ENCODE data around the gene QSER1. TPM values are rescaled to one million over a fixed set of nuclear protein-coding genes. Genes with fewer than 3 reads are reported as not detected.

QSER1 gene
- total and polyA plus RNA-seq, 2 experiments from 2014 or later: 29.4 to 132 TPM

- Histone ChIP-seq H3K27me3 (ENCODE audit: insufficient read depth) (no peaks in the 10 kb centered on the region), H3K9me2 (ENCODE audit: insufficient read depth) (no peaks in the 10 kb centered on the region), H2AFZ (no peak overlapping the region), H3K4me1 (ENCODE audit: insufficient read depth) (no peaks in the 10 kb centered on the region), H3K4me3 (no peak overlapping the region), H3K36me3 (ENCODE audit: insufficient read depth) (peaks cover 64% of the 10 kb centered on the region), H3F3A (replicated peaks; ENCODE audit: low read depth) (peaks cover 2% of the 10 kb centered on the region; the same call in 1 of the 2 replicates), H3K4me2 (no peak overlapping the region), H3K79me2 (replicated peaks; ENCODE audit: insufficient read depth) (peaks cover 100% of the 10 kb centered on the region), H3K27ac (ENCODE audit: low read depth) (no peak overlapping the region), H4K20me1 (replicated peaks; ENCODE audit: insufficient read depth) (peaks cover 40% of the 10 kb centered on the region)
- TF ChIP-seq, protein P1, sequence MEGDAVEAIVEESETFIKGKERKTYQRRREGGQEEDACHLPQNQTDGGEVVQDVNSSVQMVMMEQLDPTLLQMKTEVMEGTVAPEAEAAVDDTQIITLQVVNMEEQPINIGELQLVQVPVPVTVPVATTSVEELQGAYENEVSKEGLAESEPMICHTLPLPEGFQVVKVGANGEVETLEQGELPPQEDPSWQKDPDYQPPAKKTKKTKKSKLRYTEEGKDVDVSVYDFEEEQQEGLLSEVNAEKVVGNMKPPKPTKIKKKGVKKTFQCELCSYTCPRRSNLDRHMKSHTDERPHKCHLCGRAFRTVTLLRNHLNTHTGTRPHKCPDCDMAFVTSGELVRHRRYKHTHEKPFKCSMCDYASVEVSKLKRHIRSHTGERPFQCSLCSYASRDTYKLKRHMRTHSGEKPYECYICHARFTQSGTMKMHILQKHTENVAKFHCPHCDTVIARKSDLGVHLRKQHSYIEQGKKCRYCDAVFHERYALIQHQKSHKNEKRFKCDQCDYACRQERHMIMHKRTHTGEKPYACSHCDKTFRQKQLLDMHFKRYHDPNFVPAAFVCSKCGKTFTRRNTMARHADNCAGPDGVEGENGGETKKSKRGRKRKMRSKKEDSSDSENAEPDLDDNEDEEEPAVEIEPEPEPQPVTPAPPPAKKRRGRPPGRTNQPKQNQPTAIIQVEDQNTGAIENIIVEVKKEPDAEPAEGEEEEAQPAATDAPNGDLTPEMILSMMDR (conservative IDR thresholded peaks at IDR 0.05; ENCODE audit: low read depth in 2 of 2): no peak
- TF ChIP-seq JUNB (IDR thresholded peaks at IDR 0.05; ENCODE audit: unreplicated experiment): no peak
- TF ChIP-seq STAT1 (IDR thresholded peaks at IDR 0.05; ENCODE audit: unreplicated experiment): no peak
- no peak for TF ChIP-seq NANOG (IDR thresholded peaks at IDR 0.05; ENCODE audit: borderline replicate concordance)
- no peak for TF ChIP-seq POLR2AphosphoS5 (IDR thresholded peaks at IDR 0.05; ENCODE audit: low read depth)
- no peak for TF ChIP-seq EZH2phosphoT487 (IDR thresholded peaks at IDR 0.05; ENCODE audit: unreplicated experiment)
- TF ChIP-seq EZH2 (IDR thresholded peaks at IDR 0.05; ENCODE audit: low read depth, unreplicated experiment): no peak
- no peak for TF ChIP-seq CREB1 (CRISPR knock-in tag; IDR thresholded peaks at IDR 0.05; ENCODE audit: low read depth)
- TF ChIP-seq, protein P2, sequence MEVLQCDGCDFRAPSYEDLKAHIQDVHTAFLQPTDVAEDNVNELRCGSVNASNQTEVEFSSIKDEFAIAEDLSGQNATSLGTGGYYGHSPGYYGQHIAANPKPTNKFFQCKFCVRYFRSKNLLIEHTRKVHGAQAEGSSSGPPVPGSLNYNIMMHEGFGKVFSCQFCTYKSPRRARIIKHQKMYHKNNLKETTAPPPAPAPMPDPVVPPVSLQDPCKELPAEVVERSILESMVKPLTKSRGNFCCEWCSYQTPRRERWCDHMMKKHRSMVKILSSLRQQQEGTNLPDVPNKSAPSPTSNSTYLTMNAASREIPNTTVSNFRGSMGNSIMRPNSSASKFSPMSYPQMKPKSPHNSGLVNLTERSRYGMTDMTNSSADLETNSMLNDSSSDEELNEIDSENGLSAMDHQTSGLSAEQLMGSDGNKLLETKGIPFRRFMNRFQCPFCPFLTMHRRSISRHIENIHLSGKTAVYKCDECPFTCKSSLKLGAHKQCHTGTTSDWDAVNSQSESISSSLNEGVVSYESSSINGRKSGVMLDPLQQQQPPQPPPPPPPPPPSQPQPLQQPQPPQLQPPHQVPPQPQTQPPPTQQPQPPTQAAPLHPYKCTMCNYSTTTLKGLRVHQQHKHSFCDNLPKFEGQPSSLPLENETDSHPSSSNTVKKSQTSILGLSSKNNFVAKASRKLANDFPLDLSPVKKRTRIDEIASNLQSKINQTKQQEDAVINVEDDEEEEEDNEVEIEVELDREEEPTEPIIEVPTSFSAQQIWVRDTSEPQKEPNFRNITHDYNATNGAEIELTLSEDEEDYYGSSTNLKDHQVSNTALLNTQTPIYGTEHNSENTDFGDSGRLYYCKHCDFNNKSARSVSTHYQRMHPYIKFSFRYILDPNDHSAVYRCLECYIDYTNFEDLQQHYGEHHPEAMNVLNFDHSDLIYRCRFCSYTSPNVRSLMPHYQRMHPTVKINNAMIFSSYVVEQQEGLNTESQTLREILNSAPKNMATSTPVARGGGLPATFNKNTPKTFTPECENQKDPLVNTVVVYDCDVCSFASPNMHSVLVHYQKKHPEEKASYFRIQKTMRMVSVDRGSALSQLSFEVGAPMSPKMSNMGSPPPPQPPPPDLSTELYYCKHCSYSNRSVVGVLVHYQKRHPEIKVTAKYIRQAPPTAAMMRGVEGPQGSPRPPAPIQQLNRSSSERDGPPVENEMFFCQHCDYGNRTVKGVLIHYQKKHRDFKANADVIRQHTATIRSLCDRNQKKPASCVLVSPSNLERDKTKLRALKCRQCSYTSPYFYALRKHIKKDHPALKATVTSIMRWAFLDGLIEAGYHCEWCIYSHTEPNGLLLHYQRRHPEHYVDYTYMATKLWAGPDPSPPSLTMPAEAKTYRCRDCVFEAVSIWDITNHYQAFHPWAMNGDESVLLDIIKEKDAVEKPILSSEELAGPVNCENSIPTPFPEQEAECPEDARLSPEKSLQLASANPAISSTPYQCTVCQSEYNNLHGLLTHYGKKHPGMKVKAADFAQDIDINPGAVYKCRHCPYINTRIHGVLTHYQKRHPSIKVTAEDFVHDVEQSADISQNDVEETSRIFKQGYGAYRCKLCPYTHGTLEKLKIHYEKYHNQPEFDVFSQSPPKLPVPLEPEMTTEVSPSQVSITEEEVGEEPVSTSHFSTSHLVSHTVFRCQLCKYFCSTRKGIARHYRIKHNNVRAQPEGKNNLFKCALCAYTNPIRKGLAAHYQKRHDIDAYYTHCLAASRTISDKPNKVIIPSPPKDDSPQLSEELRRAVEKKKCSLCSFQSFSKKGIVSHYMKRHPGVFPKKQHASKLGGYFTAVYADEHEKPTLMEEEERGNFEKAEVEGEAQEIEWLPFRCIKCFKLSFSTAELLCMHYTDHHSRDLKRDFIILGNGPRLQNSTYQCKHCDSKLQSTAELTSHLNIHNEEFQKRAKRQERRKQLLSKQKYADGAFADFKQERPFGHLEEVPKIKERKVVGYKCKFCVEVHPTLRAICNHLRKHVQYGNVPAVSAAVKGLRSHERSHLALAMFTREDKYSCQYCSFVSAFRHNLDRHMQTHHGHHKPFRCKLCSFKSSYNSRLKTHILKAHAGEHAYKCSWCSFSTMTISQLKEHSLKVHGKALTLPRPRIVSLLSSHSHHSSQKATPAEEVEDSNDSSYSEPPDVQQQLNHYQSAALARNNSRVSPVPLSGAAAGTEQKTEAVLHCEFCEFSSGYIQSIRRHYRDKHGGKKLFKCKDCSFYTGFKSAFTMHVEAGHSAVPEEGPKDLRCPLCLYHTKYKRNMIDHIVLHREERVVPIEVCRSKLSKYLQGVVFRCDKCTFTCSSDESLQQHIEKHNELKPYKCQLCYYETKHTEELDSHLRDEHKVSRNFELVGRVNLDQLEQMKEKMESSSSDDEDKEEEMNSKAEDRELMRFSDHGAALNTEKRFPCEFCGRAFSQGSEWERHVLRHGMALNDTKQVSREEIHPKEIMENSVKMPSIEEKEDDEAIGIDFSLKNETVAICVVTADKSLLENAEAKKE (CRISPR knock-in tag; IDR thresholded peaks at IDR 0.05): no peak
- TF ChIP-seq REST (IDR thresholded peaks at IDR 0.05; ENCODE audit: unreplicated experiment): no peak
- TF ChIP-seq ZNF331 (CRISPR knock-in tag; IDR thresholded peaks at IDR 0.05; ENCODE audit: low read depth): no peak
- TF ChIP-seq, protein P3, sequence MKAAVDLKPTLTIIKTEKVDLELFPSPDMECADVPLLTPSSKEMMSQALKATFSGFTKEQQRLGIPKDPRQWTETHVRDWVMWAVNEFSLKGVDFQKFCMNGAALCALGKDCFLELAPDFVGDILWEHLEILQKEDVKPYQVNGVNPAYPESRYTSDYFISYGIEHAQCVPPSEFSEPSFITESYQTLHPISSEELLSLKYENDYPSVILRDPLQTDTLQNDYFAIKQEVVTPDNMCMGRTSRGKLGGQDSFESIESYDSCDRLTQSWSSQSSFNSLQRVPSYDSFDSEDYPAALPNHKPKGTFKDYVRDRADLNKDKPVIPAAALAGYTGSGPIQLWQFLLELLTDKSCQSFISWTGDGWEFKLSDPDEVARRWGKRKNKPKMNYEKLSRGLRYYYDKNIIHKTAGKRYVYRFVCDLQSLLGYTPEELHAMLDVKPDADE (IDR thresholded peaks at IDR 0.05): no peak
- TF ChIP-seq ZNF114 (CRISPR knock-in tag; IDR thresholded peaks at IDR 0.05): no peak
- peaks cover 15% of the 10 kb centered on the region; the same call in 2 of the 3 replicates for H3K4me1 Mint-ChIP-seq
- no peaks in the 10 kb centered on the region for H3K9me3 Mint-ChIP-seq
- DNase-seq (ENCODE audit: low spot score) (no peak), ATAC-seq (no peak)
- peaks cover 75% of the 10 kb centered on the region for H3K36me3 Mint-ChIP-seq (ENCODE audit: low read depth)
- no peak overlapping the region for H3K27ac Mint-ChIP-seq
- no peaks in the 10 kb centered on the region for H3K27me3 Mint-ChIP-seq (ENCODE audit: insufficient read depth, low read depth, poor library complexity)
- H3K4me3 Mint-ChIP-seq: no peak overlapping the region
Observed at GRCh38 chr11:32931606-32932005, 39.0 kb downstream of the QSER1 start.

Data from GM23338 (cell line).